Coronary artery (tissue), 2 donors: ENCODE results near the gene TMEM151B.
A peak's percentile ranks its signal among the peaks of the same experiment; 100 is the strongest.

Source experiments
- DNase-seq: peaks from one replicate; pipeline ENCODE4 v3.0.0-alpha.2; 2017; ENCODE audit warnings: low spot score
- H3K27ac ChIP-seq, 2 donors: fragments of 200-600 bp; sonication (generic); one replicate each; pipeline ENCODE4 v1.5.1; 2016 to 2019
- H3K4me3 ChIP-seq: fragments of 200-600 bp; sonication (generic); 2 replicates; pipeline ENCODE4 v1.5.1; 2016; ENCODE audit warnings: mild to moderate bottlenecking, moderate library complexity
- CTCF ChIP-seq: fragments of 200-600 bp; sonication (generic); IDR thresholded peaks from one replicate; pipeline ENCODE4 v1.5.1; 2019; ENCODE audit warnings: antibody characterized with exemption

TMEM151B gene

GRCh38 chr6:44249082-44249748, 21.0 kb upstream of the TMEM151B start:
- Histone ChIP-seq H3K4me3 (peak overlapping the region; percentile 79), H3K27ac (no peak overlapping the region)
- DNase-seq, result no peak
- TF ChIP-seq CTCF, result no peak

GRCh38 chr6:44250067-44250717, 20.1 kb upstream of the TMEM151B start:
- Histone ChIP-seq H3K4me3 (no peak overlapping the region), H3K27ac (no peak overlapping the region)
- no peak for TF ChIP-seq CTCF
- no peak for DNase-seq

GRCh38 chr6:44250718-44251123, 19.5 kb upstream of the TMEM151B start:
- Histone ChIP-seq H3K4me3 (no peak overlapping the region), H3K27ac (no peak overlapping the region)
- TF ChIP-seq CTCF, result no peak
- no peak for DNase-seq

GRCh38 chr6:44251576-44252524, 18.4 kb upstream of the TMEM151B start:
- Histone ChIP-seq H3K27ac (no peak overlapping the region), H3K4me3 (no peak overlapping the region)
- TF ChIP-seq CTCF, result no peak
- DNase-seq, result no peak

GRCh38 chr6:44253307-44254101, 16.7 kb upstream of the TMEM151B start:
- no peak for TF ChIP-seq CTCF
- DNase-seq, result no peak
- H3K4me3 ChIP-seq, result no peak overlapping the region
- no peak overlapping the region for H3K27ac ChIP-seq

- no peak for TF ChIP-seq CTCF
- Histone ChIP-seq H3K4me3 (no peak overlapping the region), H3K27ac (no peak overlapping the region)
- DNase-seq, result no peak
Observed at GRCh38 chr6:44254191-44255104, 15.8 kb upstream of the TMEM151B start.
